ENCODE data around the gene TUBA3C. TPM values are rescaled to one million over a fixed set of nuclear protein-coding genes. Genes with fewer than 3 reads are reported as not detected.
A peak's percentile ranks its signal among the peaks of the same experiment; 100 is the strongest.

Gene TUBA3C
- total and polyA plus RNA-seq, 11 donors: 0.20 to 0.75 (median 0.58) TPM; not detected in 8

- DNase-seq: no peak
- Histone ChIP-seq H3K4me3 (no peak overlapping the region), H3K27ac (no peak overlapping the region), H3K27me3 (no peaks in the 10 kb centered on the region), H3K36me3 (no peaks in the 10 kb centered on the region), H3K4me1 (peaks cover 0 to 13% (median 2%) of the 10 kb centered on the region in 12 donors), H3K9me3 (peaks cover 0 to 14% (median 0%) of the 10 kb centered on the region in 12 donors)
- intact Hi-C loops (cut with DNase I): no loop called here
- TF ChIP-seq POLR2A (IDR thresholded peaks at IDR 0.05): no peak
- no peak for TF ChIP-seq CTCF (IDR thresholded peaks at IDR 0.05)
- 78 to 93% (median 81%) methylated on average over 7 to 14 of the region's 14 CpGs for WGBS, 4 donors
- no peak for ATAC-seq
These were observed 29.9 kb downstream of the TUBA3C start for GRCh38 chr13:19151581-19152263.

- intact Hi-C loops (cut with DNase I): no loop called here
- H3K36me3 ChIP-seq: no peaks in the 10 kb centered on the region
- WGBS, 4 donors: 40 to 79% (median 62%) methylated on average over 4 to 8 of the region's 8 CpGs
- ATAC-seq (peak; percentile 40 to 79 (median 63)), DNase-seq (peak; percentile 20 to 60 (median 35))
- TF ChIP-seq CTCF (IDR thresholded peaks at IDR 0.05): no peak
- TF ChIP-seq POLR2A (IDR thresholded peaks at IDR 0.05): no peak
- peaks cover 0 to 14% (median 0%) of the 10 kb centered on the region in 12 donors for H3K9me3 ChIP-seq
- H3K27ac ChIP-seq: peak overlapping the region in 1 of 12 donors; percentile 14
- no peaks in the 10 kb centered on the region for H3K27me3 ChIP-seq
- H3K4me3 ChIP-seq: no peak overlapping the region
- H3K4me1 ChIP-seq: peaks cover 0 to 13% (median 2%) of the 10 kb centered on the region in 12 donors
These were observed 30.9 kb downstream of the TUBA3C start for GRCh38 chr13:19150712-19151228.

GRCh38 chr13:19150226-19150625, 31.4 kb downstream of the TUBA3C start:
- DNase-seq (no peak), ATAC-seq (peak in 1 of 4 donors; percentile 10)
- Histone ChIP-seq H3K9me3 (peaks cover 0 to 14% (median 0%) of the 10 kb centered on the region in 12 donors), H3K4me1 (peaks cover 0 to 13% (median 2%) of the 10 kb centered on the region in 12 donors), H3K27ac (no peak overlapping the region), H3K36me3 (no peaks in the 10 kb centered on the region), H3K4me3 (no peak overlapping the region), H3K27me3 (no peaks in the 10 kb centered on the region)
- intact Hi-C loops (cut with DNase I): no loop called here
- TF ChIP-seq CTCF (IDR thresholded peaks at IDR 0.05) (no peak), POLR2A (IDR thresholded peaks at IDR 0.05) (no peak)
- whole genome bisulfite sequencing, 4 donors: 78 to 89% (median 84%) methylated on average over 8 to 10 of the region's 10 CpGs

- Histone ChIP-seq H3K9me3 (peaks cover 0 to 14% (median 0%) of the 10 kb centered on the region in 12 donors), H3K27me3 (peaks cover 0 to 6% (median 0%) of the 10 kb centered on the region in 9 donors), H3K4me1 (peaks cover 0 to 13% (median 2%) of the 10 kb centered on the region in 12 donors), H3K4me3 (no peak overlapping the region), H3K36me3 (no peaks in the 10 kb centered on the region), H3K27ac (no peak overlapping the region)
- no peak for ATAC-seq
- no peak for DNase-seq
- intact Hi-C loops (cut with DNase I): no loop called here
- TF ChIP-seq CTCF (IDR thresholded peaks at IDR 0.05) (no peak), POLR2A (IDR thresholded peaks at IDR 0.05) (no peak)
These were observed 33.1 kb downstream of the TUBA3C start for GRCh38 chr13:19148561-19148960.
